Epidermal melanocyte (primary cell): ENCODE data around the gene TFDP1.

Experiments
- DNase-seq: peaks from one replicate; pipeline ENCODE4 v3.0.0; 2011; ENCODE audit warnings: low spot score; ENCODE audit not compliant: insufficient read length

TFDP1 gene

GRCh38 chr13:113647351-113648215, 63.0 kb downstream of the TFDP1 start:
- DNase-seq = peak; percentile 46

DNA sequence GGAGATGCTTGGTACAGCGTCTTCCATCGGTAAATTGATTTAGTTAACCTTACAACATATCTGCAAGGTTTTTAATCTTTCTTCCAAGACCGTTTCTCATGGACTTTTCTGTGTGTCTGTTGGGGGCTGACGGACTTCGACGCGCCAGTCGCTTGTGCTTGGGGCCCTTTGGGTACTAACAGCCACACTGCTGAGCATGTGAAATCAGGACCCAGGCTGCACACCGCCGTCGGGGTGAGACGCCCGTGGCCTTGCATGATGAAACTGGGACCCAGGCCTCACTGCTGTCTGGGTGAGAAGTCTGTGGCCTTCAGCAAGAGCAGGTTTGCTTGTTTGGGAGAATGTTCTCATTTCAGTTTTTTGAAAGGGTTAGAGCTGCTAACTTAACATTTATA, 63.7 kb downstream of the TFDP1 start:
- no peak for DNase-seq

DNA sequence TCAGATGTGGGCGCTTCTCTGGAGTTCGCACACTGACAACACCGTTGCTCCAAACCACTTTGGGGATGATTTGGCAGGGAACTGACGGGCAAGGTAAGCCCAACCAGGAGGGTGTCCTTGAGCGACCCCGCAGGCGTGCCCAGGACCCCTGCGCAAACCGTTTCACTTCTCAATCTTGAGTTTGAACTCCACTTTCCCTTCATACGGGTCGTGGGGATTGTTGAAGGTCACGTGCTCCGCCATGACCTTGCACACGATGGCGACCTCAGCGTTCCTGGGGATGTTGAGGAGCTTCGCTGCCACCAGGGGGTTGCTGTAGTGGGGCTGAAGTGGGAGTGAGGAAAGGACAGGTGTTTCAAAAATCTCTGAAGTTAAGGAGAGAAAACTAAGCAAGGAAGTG, 64.7 kb downstream of the TFDP1 start:
- DNase-seq = no peak

GRCh38 chr13:113650275-113650674, 65.7 kb downstream of the TFDP1 start:
- no peak for DNase-seq

DNA sequence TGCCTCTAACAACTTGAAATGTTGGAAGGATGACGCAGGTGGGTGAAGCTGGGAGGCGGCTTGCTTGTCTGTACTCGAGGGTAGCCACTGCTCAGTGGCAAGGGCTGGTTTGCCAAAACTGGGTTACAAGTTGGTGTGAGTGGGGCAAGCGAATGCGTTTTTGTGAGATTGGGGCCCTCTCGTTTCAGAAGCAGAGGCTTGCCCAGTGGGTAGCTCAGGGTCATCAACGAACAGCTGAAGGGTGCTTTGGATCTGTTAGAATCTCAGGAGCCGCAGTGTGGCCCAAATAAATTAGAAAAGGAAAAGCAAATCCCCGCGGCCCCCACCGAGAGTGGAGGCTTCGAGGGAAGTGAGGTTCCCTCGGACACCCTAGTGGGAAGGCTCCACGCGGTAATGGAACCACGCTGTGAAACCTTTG, 66.2 kb downstream of the TFDP1 start:
- no peak for DNase-seq

- no peak for DNase-seq
These were observed 67.2 kb downstream of the TFDP1 start for GRCh38 chr13:113651511-113652403.

GRCh38 chr13:113652404-113653263, 68.1 kb downstream of the TFDP1 start:
- no peak for DNase-seq

DNA sequence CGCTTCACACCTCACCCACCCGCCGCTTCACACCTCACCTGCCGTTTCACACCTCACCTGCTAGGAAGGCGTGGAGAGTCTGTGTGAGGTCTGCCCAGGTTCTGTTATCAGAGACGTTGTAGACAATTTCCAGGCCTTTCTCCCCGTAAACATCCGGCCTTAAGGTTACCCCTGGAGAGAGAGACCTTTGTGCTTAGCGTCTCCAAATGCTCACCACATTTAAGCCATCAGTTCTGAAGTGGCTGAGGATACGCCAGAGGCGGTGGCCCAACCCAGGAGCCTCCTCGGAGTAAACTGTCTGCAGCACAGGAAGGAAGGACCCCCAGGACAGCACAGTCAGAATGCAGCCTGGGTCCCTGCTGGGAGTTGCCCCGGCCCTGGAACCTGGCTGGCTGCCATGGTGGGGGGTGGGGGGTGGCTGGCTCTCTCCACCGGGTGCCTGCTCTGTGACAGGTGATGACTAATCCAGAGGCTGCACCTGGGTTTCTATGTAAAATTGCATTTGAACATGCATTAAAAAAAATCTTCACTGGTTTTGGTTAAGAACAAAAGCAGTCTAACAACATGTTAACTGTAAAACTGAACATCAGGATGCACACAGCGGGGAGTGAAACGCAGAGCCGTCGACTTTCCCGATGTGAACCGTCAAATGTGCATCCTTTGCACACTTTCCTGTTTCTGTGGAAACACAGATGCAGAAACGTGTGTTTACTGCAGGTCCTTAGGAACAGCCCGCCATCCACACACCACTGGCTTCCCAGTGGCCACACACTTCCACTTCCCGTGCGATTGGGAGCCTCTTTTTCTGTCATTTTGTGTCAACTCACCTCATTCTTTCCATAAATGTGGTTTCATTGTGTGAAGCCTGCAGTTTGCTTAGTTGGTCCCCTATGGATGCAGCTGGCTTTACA, 69.0 kb downstream of the TFDP1 start:
- DNase-seq = no peak

GRCh38 chr13:113654175-113654560, 69.6 kb downstream of the TFDP1 start:
- DNase-seq = no peak

DNA sequence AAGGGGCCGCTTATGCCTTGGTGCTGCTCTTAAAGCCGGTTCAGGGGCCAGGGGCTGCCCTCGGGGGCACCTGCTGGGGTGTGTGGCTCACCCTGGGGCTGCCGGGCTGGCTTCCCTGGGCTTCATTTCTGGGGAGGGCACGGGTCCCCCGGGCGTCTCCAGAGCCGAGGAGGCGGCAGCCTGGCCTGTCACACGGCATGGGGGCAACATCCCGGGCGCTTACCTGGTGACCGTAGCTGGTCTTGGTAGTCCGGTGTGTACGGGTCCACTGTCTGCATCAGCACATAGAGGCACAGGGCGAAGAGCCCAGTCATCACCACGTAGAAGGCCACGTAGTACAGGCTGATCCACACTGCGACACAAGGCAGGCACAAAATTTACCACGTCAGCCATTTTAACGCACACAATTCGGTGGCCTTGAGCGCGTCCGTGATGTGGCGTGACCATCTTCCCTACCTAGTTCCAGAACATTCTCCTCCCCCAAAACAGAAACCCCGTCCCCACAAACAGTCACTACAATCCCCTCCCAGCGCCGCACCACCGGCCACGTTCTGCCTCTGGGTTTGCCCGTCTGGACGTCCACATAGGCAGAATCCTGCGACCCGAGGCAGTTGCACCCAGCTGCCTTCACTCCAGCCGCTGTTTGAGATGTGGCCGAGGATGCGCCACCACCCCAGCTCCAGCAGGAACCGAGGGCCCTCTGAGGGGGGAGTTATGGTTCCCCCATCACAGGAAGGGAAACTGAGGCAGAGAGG, 70.2 kb downstream of the TFDP1 start:
- DNase-seq = no peak

DNA sequence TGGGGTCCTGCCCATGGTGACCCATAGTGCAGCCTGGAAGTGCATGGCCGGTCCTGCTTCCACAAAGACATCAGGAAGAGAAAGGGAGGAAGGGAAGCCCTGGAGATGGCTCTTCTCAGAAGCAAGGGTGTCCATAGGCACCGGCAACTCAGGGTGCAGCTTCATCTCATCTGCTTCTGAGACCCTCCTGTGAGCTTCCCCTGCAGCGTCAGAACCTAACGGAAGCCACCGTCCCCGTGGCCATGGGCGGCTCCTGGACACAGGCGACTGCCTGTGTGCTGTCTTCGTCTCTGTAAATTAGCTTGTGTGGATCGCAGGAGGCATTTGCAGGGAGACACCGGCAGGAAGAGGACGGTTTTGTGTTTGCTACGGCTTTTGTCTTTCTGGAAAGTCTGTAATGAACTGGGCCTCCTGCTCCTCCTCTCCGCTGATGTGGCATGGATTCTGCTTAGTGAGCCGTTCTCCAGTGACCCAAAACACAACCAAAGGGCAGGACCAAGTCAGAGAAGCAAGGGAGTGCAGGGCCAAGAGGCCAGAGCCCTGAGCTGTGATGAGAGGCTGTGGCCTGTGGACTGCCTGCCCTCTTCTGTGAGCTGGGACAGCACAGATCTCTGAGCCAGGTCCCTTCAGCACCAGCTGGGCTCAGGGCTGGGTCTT, 70.9 kb downstream of the TFDP1 start:
- no peak for DNase-seq

DNA sequence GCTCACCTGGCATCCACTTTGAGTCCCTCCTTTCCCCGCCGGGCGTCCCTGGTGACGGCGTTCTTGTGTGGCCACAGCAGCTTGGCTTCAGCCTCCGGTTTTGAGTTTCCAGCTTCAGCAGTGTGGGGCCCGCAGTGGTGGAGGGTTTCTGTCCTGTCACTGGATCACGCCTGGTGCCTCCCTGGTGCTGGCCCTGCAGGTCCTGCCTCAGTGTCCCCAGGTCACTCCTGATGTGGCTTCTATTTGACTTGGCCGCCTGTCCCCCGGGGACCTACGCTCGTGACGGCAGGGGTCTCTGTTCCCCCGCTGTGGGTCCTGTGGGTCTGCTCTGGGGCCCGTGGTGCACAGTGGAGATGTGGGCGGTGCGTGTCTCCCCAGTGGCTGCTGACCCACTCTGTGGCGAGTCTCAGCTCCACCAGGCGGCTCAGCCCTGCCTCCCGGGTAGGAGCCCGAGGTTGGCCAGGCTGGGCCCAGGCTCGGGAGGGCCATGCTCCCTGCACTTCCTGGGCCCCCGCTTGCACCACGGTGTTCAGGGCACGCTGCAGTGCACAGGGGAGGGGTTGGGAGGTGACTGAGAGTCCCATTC, 71.5 kb downstream of the TFDP1 start:
- DNase-seq = no peak

DNA sequence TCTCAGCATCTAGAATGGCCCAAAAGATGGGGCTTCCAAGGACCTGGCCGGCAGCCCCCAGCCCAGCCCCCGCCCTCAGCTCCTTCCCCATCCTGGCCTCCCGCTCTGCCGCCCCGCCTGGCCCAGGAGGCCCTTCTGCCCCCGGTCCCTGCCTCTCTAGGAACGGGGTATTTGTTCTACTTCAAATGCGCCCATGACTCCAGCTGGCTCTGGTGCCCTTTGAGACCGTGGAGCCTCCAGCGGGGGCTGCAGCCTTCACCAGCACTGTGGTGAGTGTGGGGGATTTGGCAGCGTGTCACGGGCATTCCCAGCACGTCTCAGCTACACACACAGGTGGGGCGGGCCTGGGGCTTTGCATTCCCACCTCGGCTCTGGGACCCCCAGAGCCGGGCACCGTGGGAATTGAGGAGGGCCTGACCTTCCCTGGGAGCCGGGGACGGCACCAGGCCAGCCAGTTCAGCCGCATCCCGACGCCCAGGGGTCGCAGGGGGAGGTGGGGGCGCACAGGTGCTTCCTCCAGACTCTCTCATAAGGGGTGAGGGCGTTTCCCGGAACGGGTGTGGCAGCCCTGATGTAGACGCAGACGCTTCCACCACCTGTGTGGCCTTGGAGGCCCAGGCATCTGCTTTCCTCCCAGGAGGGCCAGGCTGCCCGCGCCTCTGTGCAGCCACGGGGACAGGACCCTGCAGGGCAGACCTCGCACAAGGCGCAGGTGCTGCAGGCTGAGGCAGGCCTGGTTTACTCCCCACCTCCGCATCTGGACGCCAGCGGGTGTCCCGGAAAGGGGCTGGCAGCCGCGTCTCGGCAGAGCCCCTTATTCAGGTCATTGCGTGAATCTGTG, 72.5 kb downstream of the TFDP1 start:
- no peak for DNase-seq

DNA sequence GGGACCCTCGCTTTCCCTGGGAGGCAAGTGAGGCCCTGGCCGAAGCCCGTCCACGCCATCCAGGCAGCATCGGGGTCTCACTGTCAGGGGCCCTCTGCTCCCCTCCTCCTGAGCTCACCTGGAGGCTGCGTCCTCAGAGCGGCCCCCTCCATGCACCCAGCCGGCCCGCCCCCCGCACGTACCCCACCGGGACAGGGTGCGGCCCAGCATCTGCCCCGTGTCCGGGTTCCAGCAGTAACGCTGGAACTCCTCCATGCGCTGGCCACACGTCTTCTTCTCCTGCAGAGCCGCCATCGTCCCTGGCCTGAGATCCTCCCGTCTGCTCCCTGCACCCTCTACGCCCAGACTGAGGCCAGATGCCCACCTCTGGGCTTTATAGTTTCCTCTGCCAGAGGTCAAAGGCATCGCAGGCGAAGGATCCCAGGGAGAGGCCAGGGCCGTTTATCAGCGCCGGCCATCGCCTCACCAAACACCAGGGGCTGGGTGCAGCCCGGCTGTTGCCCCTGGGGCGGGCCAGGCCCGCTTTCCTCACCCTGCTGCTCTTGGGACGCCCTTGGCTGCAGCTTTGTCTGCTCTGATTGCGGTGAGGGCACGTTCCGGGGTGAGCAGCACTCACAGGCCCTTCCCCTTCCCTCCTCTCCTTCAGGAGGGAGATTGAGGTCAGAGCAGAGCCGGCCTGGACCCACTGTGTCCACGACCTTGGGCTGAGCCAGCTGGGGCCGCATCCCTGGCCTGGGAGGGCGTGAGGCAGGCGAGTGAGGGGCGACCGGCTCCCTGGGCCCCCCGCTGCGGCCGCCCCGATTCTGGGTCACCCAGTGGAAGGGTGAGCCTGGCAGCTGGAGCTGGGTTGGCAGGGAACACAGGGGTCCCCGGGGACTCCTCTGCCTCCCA, 73.5 kb downstream of the TFDP1 start, which contains the start of gene ATP4B:
TSS of gene ATP4B (minus strand) at position 348 of the 891 bp plus-strand sequence. CDS start at position 294, 54 bp downstream.
- no peak for DNase-seq

- no peak for DNase-seq
These were observed 74.3 kb downstream of the TFDP1 start for GRCh38 chr13:113658836-113659235.

DNA sequence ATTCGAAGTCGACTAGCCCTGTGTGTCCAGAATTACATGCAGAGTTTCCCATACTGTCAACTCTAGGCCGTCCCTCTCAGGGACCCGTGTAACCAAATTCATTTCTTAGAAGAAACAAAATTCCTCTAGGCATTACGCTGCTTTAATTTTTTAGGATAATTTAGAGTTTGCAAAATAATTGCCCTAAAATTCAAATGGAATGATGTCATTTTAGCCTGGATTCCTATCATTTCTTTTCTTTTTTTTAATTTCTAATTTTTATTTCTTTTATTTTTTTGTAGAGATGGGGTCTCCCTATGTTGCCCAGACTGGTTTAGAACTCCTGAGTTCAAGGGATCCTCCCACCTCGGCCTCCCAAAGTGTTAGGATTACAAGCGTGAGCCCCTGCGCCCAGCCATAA, 74.8 kb downstream of the TFDP1 start:
- no peak for DNase-seq

GRCh38 chr13:113660066-113660465, 75.5 kb downstream of the TFDP1 start:
- no peak for DNase-seq
